Stomach (tissue), 4 donors: ENCODE results near the gene TUBB1.

ENCODE experiments used
- EP300 ChIP-seq: sonication (generic); formaldehyde crosslinking; IDR thresholded peaks from one replicate; pipeline ENCODE4 v1.6.1; 2017; ENCODE audit warnings: antibody characterized with exemption
- POLR2A ChIP-seq, 4 donors: fragments of 450-650 bp; IDR thresholded peaks; one replicate each; pipeline ENCODE4 v1.6.1; 2016; ENCODE audit warnings: antibody characterized with exemption in 4 of 4, control low read depth in 2 of 4, mild to moderate bottlenecking in 1 of 4, moderate library complexity in 1 of 4
- POLR2AphosphoS5 ChIP-seq, 3 donors: sonication (generic); formaldehyde crosslinking; IDR thresholded peaks; one replicate each; pipeline ENCODE4 v1.6.1; 2016; ENCODE audit warnings: antibody characterized with exemption in 3 of 3
- TF ChIP-seq, protein P1 (sequence below), 7 experiments: fragments of 450-650 bp in 4 of 7; fragments of 200-600 bp in 3 of 7; sonication (generic) in 3 of 7; IDR thresholded peaks; one replicate each; pipeline ENCODE4 v1.5.1; 2016 to 2019; ENCODE audit warnings: antibody characterized with exemption in 7 of 7, control low read depth in 2 of 7, mild to moderate bottlenecking in 1 of 7

DNA sequence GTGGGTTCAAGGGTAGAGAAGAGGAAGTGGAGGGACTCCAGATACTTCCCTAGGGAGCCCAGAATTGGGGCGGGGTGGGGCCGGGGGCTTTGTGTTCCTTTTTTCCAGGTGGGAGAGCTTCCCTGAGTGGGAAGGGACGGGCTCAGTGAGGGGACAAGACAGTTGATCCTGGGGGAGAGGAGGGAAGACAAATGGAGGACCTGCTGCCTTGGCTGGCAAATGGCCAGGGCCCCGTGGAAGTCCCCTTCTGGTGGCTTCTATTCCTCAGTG lies 14.8 kb upstream of the TUBB1 start:
- TF ChIP-seq, protein P1, sequence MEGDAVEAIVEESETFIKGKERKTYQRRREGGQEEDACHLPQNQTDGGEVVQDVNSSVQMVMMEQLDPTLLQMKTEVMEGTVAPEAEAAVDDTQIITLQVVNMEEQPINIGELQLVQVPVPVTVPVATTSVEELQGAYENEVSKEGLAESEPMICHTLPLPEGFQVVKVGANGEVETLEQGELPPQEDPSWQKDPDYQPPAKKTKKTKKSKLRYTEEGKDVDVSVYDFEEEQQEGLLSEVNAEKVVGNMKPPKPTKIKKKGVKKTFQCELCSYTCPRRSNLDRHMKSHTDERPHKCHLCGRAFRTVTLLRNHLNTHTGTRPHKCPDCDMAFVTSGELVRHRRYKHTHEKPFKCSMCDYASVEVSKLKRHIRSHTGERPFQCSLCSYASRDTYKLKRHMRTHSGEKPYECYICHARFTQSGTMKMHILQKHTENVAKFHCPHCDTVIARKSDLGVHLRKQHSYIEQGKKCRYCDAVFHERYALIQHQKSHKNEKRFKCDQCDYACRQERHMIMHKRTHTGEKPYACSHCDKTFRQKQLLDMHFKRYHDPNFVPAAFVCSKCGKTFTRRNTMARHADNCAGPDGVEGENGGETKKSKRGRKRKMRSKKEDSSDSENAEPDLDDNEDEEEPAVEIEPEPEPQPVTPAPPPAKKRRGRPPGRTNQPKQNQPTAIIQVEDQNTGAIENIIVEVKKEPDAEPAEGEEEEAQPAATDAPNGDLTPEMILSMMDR (IDR thresholded peaks at IDR 0.05) = no peak
- TF ChIP-seq POLR2AphosphoS5 (IDR thresholded peaks at IDR 0.05) = no peak
- TF ChIP-seq POLR2A (IDR thresholded peaks at IDR 0.05) = no peak
- TF ChIP-seq EP300 = no peak
